H1 (cell line): ENCODE measurements around the gene AGBL1. TPM values are rescaled to one million over a fixed set of nuclear protein-coding genes. Genes with fewer than 3 reads are reported as not detected.

ENCODE experiments used
- ATF3 ChIP-seq: IDR thresholded peaks from 2 replicates; pipeline ENCODE4 v1.6.1; 2011; ENCODE audit warnings: low read depth, mild to moderate bottlenecking, low read length; ENCODE audit not compliant: insufficient read depth
- CTBP2 ChIP-seq: IDR thresholded peaks from 2 replicates; pipeline ENCODE4 v1.7.0; 2011; ENCODE audit warnings: borderline replicate concordance, mild to moderate bottlenecking, moderate library complexity, mixed read lengths, low read length; ENCODE audit not compliant: insufficient read depth, insufficient read length
- POLR2AphosphoS5 ChIP-seq: IDR thresholded peaks from 2 replicates; pipeline ENCODE4 v1.6.1; 2011; ENCODE audit warnings: low read depth, low read length
- POU5F1 ChIP-seq: IDR thresholded peaks from 2 replicates; pipeline ENCODE4 v1.6.1; 2011; ENCODE audit warnings: low read depth, mild to moderate bottlenecking, low read length, moderate library complexity
- RFX5 ChIP-seq: IDR thresholded peaks from 2 replicates; pipeline ENCODE4 v1.6.1; 2011; ENCODE audit warnings: low read depth, low read length, improper control_type of control experiment, borderline replicate concordance
- SP1 ChIP-seq: IDR thresholded peaks from 2 replicates; pipeline ENCODE4 v1.6.1; 2011; ENCODE audit warnings: low read depth, low read length
- SUZ12 ChIP-seq: fragments of 200-600 bp; sonication (generic); IDR thresholded peaks from 2 replicates; pipeline ENCODE4 v1.6.1; 2012; ENCODE audit warnings: mild to moderate bottlenecking, inconsistent platforms, low read length, moderate library complexity, mixed read lengths
- polyA plus RNA-seq, 7 experiments: library from polyadenylated mRNA; depleted of rRNA in 3 of 7; stranded (reverse) in 5 of 7; unstranded in 2 of 7; fragments of >200 nt in 5 of 7; fragments of 200-250 nt in 2 of 7; gene quantifications; 1 replicate in 5 of 7; 2 replicates in 1 of 7; 4 replicates in 1 of 7; pipeline versions ENCODE4 v1.2.1 to v1.2.3, GENCODE V29; 2011 to 2013; ENCODE audit warnings: missing spikeins in 2 of 7, mixed read lengths in 2 of 7
- total RNA-seq: library from RNA; stranded (reverse); fragmentation: NEBNext Ultra II Directional; extraction: Animal tissue kit (Norgen Biotek cat#: 25700); gene quantifications from 2 replicates; pipeline ENCODE4 v1.2.1, GENCODE V29; 2021

The AGBL1 gene
- total and polyA plus RNA-seq, 2 of the 8 experiments (the other 6 are each of a cell fraction or from before 2014, with no cell fraction given): not detected

GRCh38 chr15:87032295-87032694, 952.6 kb downstream of the AGBL1 start (continued):
- TF ChIP-seq CTBP2: no peak
- TF ChIP-seq POU5F1: no peak
- no peak for TF ChIP-seq SUZ12
- TF ChIP-seq RFX5: no peak
- no peak for TF ChIP-seq SP1
- no peak for TF ChIP-seq POLR2AphosphoS5
- TF ChIP-seq ATF3: no peak
